GM12878 (cell line): ENCODE measurements around the gene NEK5.

Experiments
- ATF7 ChIP-seq: fragments of 450-650 bp; IDR thresholded peaks from 2 replicates; pipeline ENCODE4 v1.6.1; 2016; ENCODE audit warnings: low read depth, mild to moderate bottlenecking
- CTCF ChIP-seq, 3 experiments: IDR thresholded peaks in 2 of 3; conservative IDR thresholded peaks in 1 of 3; 2 replicates each; pipeline ENCODE4 v1.5.1; 2011; ENCODE audit warnings: low read depth in 3 of 3, low read length in 3 of 3, mild to moderate bottlenecking in 3 of 3, control low read depth in 2 of 3, moderate library complexity in 2 of 3, inconsistent platforms in 1 of 3, mixed read lengths in 1 of 3; ENCODE audit not compliant: control insufficient read depth in 2 of 3, insufficient read depth in 1 of 3; ENCODE audit errors: extremely low read depth in 1 of 3
- CUX1 ChIP-seq: IDR thresholded peaks from 2 replicates; pipeline ENCODE4 v1.6.1; 2012; ENCODE audit warnings: improper control_type of control experiment, low read depth, low read length; ENCODE audit not compliant: insufficient replicate concordance
- ESRRA ChIP-seq: IDR thresholded peaks from 2 replicates; pipeline ENCODE4 v1.6.1; 2012; ENCODE audit warnings: mild to moderate bottlenecking, low read length, improper control_type of control experiment
- EZH2 ChIP-seq: IDR thresholded peaks from 2 replicates; pipeline ENCODE4 v1.6.1; 2012; ENCODE audit warnings: low read depth, mild to moderate bottlenecking, control low read depth, inconsistent platforms, low read length, borderline replicate concordance; ENCODE audit not compliant: control insufficient read depth
- MLLT1 ChIP-seq: fragments of 450-650 bp; IDR thresholded peaks from 2 replicates; pipeline ENCODE4 v1.6.1; 2016; ENCODE audit warnings: mild to moderate bottlenecking
- NFYB ChIP-seq: IDR thresholded peaks from 2 replicates; pipeline ENCODE4 v1.6.1; 2011; ENCODE audit warnings: low read depth, mild to moderate bottlenecking, low read length, improper control_type of control experiment, moderate library complexity; ENCODE audit not compliant: insufficient read depth
- REST ChIP-seq: IDR thresholded peaks from 2 replicates; pipeline ENCODE4 v1.6.1; 2012; ENCODE audit warnings: mild to moderate bottlenecking, low read depth, low read length
- RFX5 ChIP-seq: IDR thresholded peaks from 2 replicates; pipeline ENCODE4 v1.6.1; 2011; ENCODE audit warnings: low read depth, low read length, improper control_type of control experiment
- SIN3A ChIP-seq: IDR thresholded peaks from 2 replicates; pipeline ENCODE4 v1.6.1; 2012; ENCODE audit warnings: low read depth, low read length, improper control_type of control experiment
- TCF3 ChIP-seq: IDR thresholded peaks from 2 replicates; pipeline ENCODE4 v1.6.1; 2012; ENCODE audit warnings: low read depth, mild to moderate bottlenecking, low read length, borderline replicate concordance; ENCODE audit not compliant: insufficient read depth

- TF ChIP-seq CTCF (IDR thresholded peaks at IDR 0.05 in 2 of 3, conservative IDR thresholded peaks at IDR 0.05 in 1 of 3; ENCODE audit: control insufficient read depth in 2 of 3, extremely low read depth in 1 of 3, insufficient read depth in 1 of 3, low read depth in 3 of 3, low read length in 3 of 3) (no peak), MLLT1 (no peak), REST (no peak), EZH2 (no peak), TCF3 (no peak), RFX5 (no peak), SIN3A (no peak), ESRRA (no peak), NFYB (no peak), CUX1 (no peak), ATF7 (no peak)
Observed at GRCh38 chr13:52036037-52036436, 92.8 kb downstream of the NEK5 start.
